ENCODE data around the gene NFAM1. TPM values are rescaled to one million over a fixed set of nuclear protein-coding genes. Genes with fewer than 3 reads are reported as not detected.

Gene NFAM1
- total and polyA plus RNA-seq, 5 donors from 2014 or later = 0.11 to 0.54 (median 0.12) TPM; not detected in 2

GRCh38 chr22:42462016-42462415, 29.8 kb upstream of the NFAM1 start:
- Mint-ChIP-seq H3K4me1 (no peaks in the 10 kb centered on the region), H3K27me3 (peaks cover 30% of the 10 kb centered on the region), H3K27ac (no peak overlapping the region), H3K36me3 (no peaks in the 10 kb centered on the region), H3K9me3 (peaks cover 0 to 2% (median 0%) of the 10 kb centered on the region in 7 donors), H3K4me3 (no peak overlapping the region)
- Histone ChIP-seq H3K27me3 (ENCODE audit: control insufficient read depth, insufficient read depth, low read length) (no peaks in the 10 kb centered on the region), H3K4me3 (ENCODE audit: low read depth, low read length) (no peak overlapping the region), H3K27ac (ENCODE audit: insufficient read depth, low read length, poor library complexity, severe bottlenecking) (no peak overlapping the region), H3K36me3 (ENCODE audit: control insufficient read depth, insufficient read depth, low read length) (no peaks in the 10 kb centered on the region), H3K9me3 (ENCODE audit: control insufficient read depth in 2 of 2, low read length in 2 of 2) (no peaks in the 10 kb centered on the region), H3K4me1 (ENCODE audit: control insufficient read depth, insufficient read depth, low read length, poor library complexity, severe bottlenecking) (no peaks in the 10 kb centered on the region)
- ATAC-seq (ENCODE audit: low read depth in 2 of 2) (no peak), DNase-seq (no peak)

- no peaks in the 10 kb centered on the region for H3K4me1 ChIP-seq (ENCODE audit: control insufficient read depth, insufficient read depth, low read length, poor library complexity, severe bottlenecking)
- H3K36me3 ChIP-seq (ENCODE audit: control insufficient read depth, insufficient read depth, low read length) = no peaks in the 10 kb centered on the region
- no peak overlapping the region for H3K4me3 Mint-ChIP-seq
- H3K27me3 Mint-ChIP-seq = peaks cover 29% of the 10 kb centered on the region
- H3K4me3 ChIP-seq (ENCODE audit: low read depth, low read length) = no peak overlapping the region
- ATAC-seq (ENCODE audit: low read depth in 2 of 2) = no peak
- no peak for DNase-seq
- H3K9me3 Mint-ChIP-seq = peaks cover 0 to 2% (median 0%) of the 10 kb centered on the region in 7 donors
- no peaks in the 10 kb centered on the region for H3K36me3 Mint-ChIP-seq
- no peaks in the 10 kb centered on the region for H3K27me3 ChIP-seq (ENCODE audit: control insufficient read depth, insufficient read depth, low read length)
- no peak overlapping the region for H3K27ac Mint-ChIP-seq
- no peaks in the 10 kb centered on the region for H3K9me3 ChIP-seq (ENCODE audit: control insufficient read depth in 2 of 2, low read length in 2 of 2)
- no peaks in the 10 kb centered on the region for H3K4me1 Mint-ChIP-seq
- no peak overlapping the region for H3K27ac ChIP-seq (ENCODE audit: insufficient read depth, low read length, poor library complexity, severe bottlenecking)
Observed at GRCh38 chr22:42461511-42461910, 29.3 kb upstream of the NFAM1 start.

- Mint-ChIP-seq H3K27ac (peak overlapping the region in 1 of 3 donors; percentile 74), H3K4me3 (no peak overlapping the region), H3K4me1 (no peaks in the 10 kb centered on the region), H3K27me3 (peaks cover 26% of the 10 kb centered on the region), H3K36me3 (no peaks in the 10 kb centered on the region), H3K9me3 (peaks cover 0 to 2% (median 0%) of the 10 kb centered on the region in 7 donors)
- no peaks in the 10 kb centered on the region for H3K4me1 ChIP-seq (ENCODE audit: control insufficient read depth, insufficient read depth, low read length, poor library complexity, severe bottlenecking)
- no peaks in the 10 kb centered on the region for H3K27me3 ChIP-seq (ENCODE audit: control insufficient read depth, insufficient read depth, low read length)
- no peak overlapping the region for H3K27ac ChIP-seq (ENCODE audit: insufficient read depth, low read length, poor library complexity, severe bottlenecking)
- H3K9me3 ChIP-seq (ENCODE audit: control insufficient read depth in 2 of 2, low read length in 2 of 2) = no peaks in the 10 kb centered on the region
- DNase-seq = no peak
- H3K36me3 ChIP-seq (ENCODE audit: control insufficient read depth, insufficient read depth, low read length) = no peaks in the 10 kb centered on the region
- ATAC-seq (ENCODE audit: low read depth in 2 of 2) = no peak
- no peak overlapping the region for H3K4me3 ChIP-seq (ENCODE audit: low read depth, low read length)
Observed at GRCh38 chr22:42459287-42460063, 27.3 kb upstream of the NFAM1 start.

- Histone ChIP-seq H3K9me3 (ENCODE audit: control insufficient read depth in 2 of 2, low read length in 2 of 2) (no peaks in the 10 kb centered on the region), H3K27me3 (ENCODE audit: control insufficient read depth, insufficient read depth, low read length) (no peaks in the 10 kb centered on the region), H3K36me3 (ENCODE audit: control insufficient read depth, insufficient read depth, low read length) (no peaks in the 10 kb centered on the region), H3K4me3 (ENCODE audit: low read depth, low read length) (no peak overlapping the region), H3K4me1 (ENCODE audit: control insufficient read depth, insufficient read depth, low read length, poor library complexity, severe bottlenecking) (no peaks in the 10 kb centered on the region), H3K27ac (ENCODE audit: insufficient read depth, low read length, poor library complexity, severe bottlenecking) (no peak overlapping the region)
- Mint-ChIP-seq H3K27ac (no peak overlapping the region), H3K36me3 (no peaks in the 10 kb centered on the region), H3K4me1 (no peaks in the 10 kb centered on the region), H3K27me3 (peaks cover 20% of the 10 kb centered on the region), H3K9me3 (no peaks in the 10 kb centered on the region), H3K4me3 (no peak overlapping the region)
- DNase-seq = no peak
- no peak for ATAC-seq (ENCODE audit: low read depth in 2 of 2)
Observed at GRCh38 chr22:42452916-42453315, 20.7 kb upstream of the NFAM1 start.

- Histone ChIP-seq H3K36me3 (ENCODE audit: control insufficient read depth, insufficient read depth, low read length) (no peaks in the 10 kb centered on the region), H3K9me3 (ENCODE audit: control insufficient read depth in 2 of 2, low read length in 2 of 2) (no peaks in the 10 kb centered on the region), H3K27ac (ENCODE audit: insufficient read depth, low read length, poor library complexity, severe bottlenecking) (no peak overlapping the region), H3K27me3 (ENCODE audit: control insufficient read depth, insufficient read depth, low read length) (no peaks in the 10 kb centered on the region), H3K4me3 (ENCODE audit: low read depth, low read length) (no peak overlapping the region), H3K4me1 (ENCODE audit: control insufficient read depth, insufficient read depth, low read length, poor library complexity, severe bottlenecking) (no peaks in the 10 kb centered on the region)
- no peaks in the 10 kb centered on the region for H3K9me3 Mint-ChIP-seq
- no peaks in the 10 kb centered on the region for H3K4me1 Mint-ChIP-seq
- H3K27me3 Mint-ChIP-seq = peaks cover 20% of the 10 kb centered on the region
- H3K36me3 Mint-ChIP-seq = no peaks in the 10 kb centered on the region
- H3K4me3 Mint-ChIP-seq = no peak overlapping the region
- H3K27ac Mint-ChIP-seq = no peak overlapping the region
- ATAC-seq (ENCODE audit: low read depth in 2 of 2) (no peak), DNase-seq (no peak)
Observed at GRCh38 chr22:42452456-42452855, 20.3 kb upstream of the NFAM1 start.

GRCh38 chr22:42451499-42452145, 19.4 kb upstream of the NFAM1 start:
- no peaks in the 10 kb centered on the region for H3K27me3 ChIP-seq (ENCODE audit: control insufficient read depth, insufficient read depth, low read length)
- H3K36me3 ChIP-seq (ENCODE audit: control insufficient read depth, insufficient read depth, low read length) = no peaks in the 10 kb centered on the region
- no peak overlapping the region for H3K4me3 ChIP-seq (ENCODE audit: low read depth, low read length)
- Mint-ChIP-seq H3K4me3 (no peak overlapping the region), H3K4me1 (no peaks in the 10 kb centered on the region), H3K27ac (no peak overlapping the region), H3K9me3 (no peaks in the 10 kb centered on the region), H3K27me3 (peaks cover 20% of the 10 kb centered on the region), H3K36me3 (no peaks in the 10 kb centered on the region)
- H3K4me1 ChIP-seq (ENCODE audit: control insufficient read depth, insufficient read depth, low read length, poor library complexity, severe bottlenecking) = no peaks in the 10 kb centered on the region
- ATAC-seq (ENCODE audit: low read depth in 2 of 2) (no peak), DNase-seq (no peak)
- no peak overlapping the region for H3K27ac ChIP-seq (ENCODE audit: insufficient read depth, low read length, poor library complexity, severe bottlenecking)
- no peaks in the 10 kb centered on the region for H3K9me3 ChIP-seq (ENCODE audit: control insufficient read depth in 2 of 2, low read length in 2 of 2)

- no peaks in the 10 kb centered on the region for H3K9me3 ChIP-seq (ENCODE audit: control insufficient read depth in 2 of 2, low read length in 2 of 2)
- H3K27me3 ChIP-seq (ENCODE audit: control insufficient read depth, insufficient read depth, low read length) = no peaks in the 10 kb centered on the region
- H3K4me1 ChIP-seq (ENCODE audit: control insufficient read depth, insufficient read depth, low read length, poor library complexity, severe bottlenecking) = no peaks in the 10 kb centered on the region
- DNase-seq = no peak
- no peak overlapping the region for H3K4me3 Mint-ChIP-seq
- H3K27ac ChIP-seq (ENCODE audit: insufficient read depth, low read length, poor library complexity, severe bottlenecking) = no peak overlapping the region
- H3K9me3 Mint-ChIP-seq = no peaks in the 10 kb centered on the region
- no peaks in the 10 kb centered on the region for H3K4me1 Mint-ChIP-seq
- H3K36me3 ChIP-seq (ENCODE audit: control insufficient read depth, insufficient read depth, low read length) = no peaks in the 10 kb centered on the region
- no peak overlapping the region for H3K27ac Mint-ChIP-seq
- H3K27me3 Mint-ChIP-seq = peaks cover 14% of the 10 kb centered on the region
- ATAC-seq (ENCODE audit: low read depth in 2 of 2) = no peak
- no peak overlapping the region for H3K4me3 ChIP-seq (ENCODE audit: low read depth, low read length)
- H3K36me3 Mint-ChIP-seq = no peaks in the 10 kb centered on the region
Observed at GRCh38 chr22:42450862-42451261, 18.7 kb upstream of the NFAM1 start.

GRCh38 chr22:42446151-42446550, 13.9 kb upstream of the NFAM1 start:
- Mint-ChIP-seq H3K27ac (no peak overlapping the region), H3K27me3 (peaks cover 6% of the 10 kb centered on the region), H3K9me3 (no peaks in the 10 kb centered on the region), H3K4me3 (peak overlapping the region in 2 of 4 donors; percentile 37 to 47), H3K36me3 (no peaks in the 10 kb centered on the region), H3K4me1 (peaks cover 11 to 27% (median 17%) of the 10 kb centered on the region in 4 donors)
- H3K36me3 ChIP-seq (ENCODE audit: control insufficient read depth, insufficient read depth, low read length) = no peaks in the 10 kb centered on the region
- DNase-seq (no peak), ATAC-seq (ENCODE audit: low read depth in 2 of 2) (no peak)
- no peaks in the 10 kb centered on the region for H3K9me3 ChIP-seq (ENCODE audit: control insufficient read depth in 2 of 2, low read length in 2 of 2)
- H3K4me3 ChIP-seq (ENCODE audit: low read depth, low read length) = no peak overlapping the region
- H3K4me1 ChIP-seq (ENCODE audit: control insufficient read depth, insufficient read depth, low read length, poor library complexity, severe bottlenecking) = peaks cover 18% of the 10 kb centered on the region
- H3K27ac ChIP-seq (ENCODE audit: insufficient read depth, low read length, poor library complexity, severe bottlenecking) = no peak overlapping the region
- H3K27me3 ChIP-seq (ENCODE audit: control insufficient read depth, insufficient read depth, low read length) = no peaks in the 10 kb centered on the region

Data from CD4-positive, CD25-positive, alpha-beta regulatory T cell (primary cell).